HL-60/S4 treated with retinoic acid at 250 ng/mL for 4 days and 3 days (cell line): Measurements from ENCODE around the gene ALG3.
"Not testable (repeated sequence)": the region's sequence is repeated elsewhere in the genome, so short reads cannot be mapped to it uniquely, and the experiment has no call there.

Experiments used
- in situ Hi-C: fragments of 300-500 bp; cut with MboI; formaldehyde crosslinking; loops from 2 replicates; pipeline ENCODE4 v1.7.0; 2022; ENCODE audit warnings: low sequenced_read_pairs

ALG3 gene

DNA sequence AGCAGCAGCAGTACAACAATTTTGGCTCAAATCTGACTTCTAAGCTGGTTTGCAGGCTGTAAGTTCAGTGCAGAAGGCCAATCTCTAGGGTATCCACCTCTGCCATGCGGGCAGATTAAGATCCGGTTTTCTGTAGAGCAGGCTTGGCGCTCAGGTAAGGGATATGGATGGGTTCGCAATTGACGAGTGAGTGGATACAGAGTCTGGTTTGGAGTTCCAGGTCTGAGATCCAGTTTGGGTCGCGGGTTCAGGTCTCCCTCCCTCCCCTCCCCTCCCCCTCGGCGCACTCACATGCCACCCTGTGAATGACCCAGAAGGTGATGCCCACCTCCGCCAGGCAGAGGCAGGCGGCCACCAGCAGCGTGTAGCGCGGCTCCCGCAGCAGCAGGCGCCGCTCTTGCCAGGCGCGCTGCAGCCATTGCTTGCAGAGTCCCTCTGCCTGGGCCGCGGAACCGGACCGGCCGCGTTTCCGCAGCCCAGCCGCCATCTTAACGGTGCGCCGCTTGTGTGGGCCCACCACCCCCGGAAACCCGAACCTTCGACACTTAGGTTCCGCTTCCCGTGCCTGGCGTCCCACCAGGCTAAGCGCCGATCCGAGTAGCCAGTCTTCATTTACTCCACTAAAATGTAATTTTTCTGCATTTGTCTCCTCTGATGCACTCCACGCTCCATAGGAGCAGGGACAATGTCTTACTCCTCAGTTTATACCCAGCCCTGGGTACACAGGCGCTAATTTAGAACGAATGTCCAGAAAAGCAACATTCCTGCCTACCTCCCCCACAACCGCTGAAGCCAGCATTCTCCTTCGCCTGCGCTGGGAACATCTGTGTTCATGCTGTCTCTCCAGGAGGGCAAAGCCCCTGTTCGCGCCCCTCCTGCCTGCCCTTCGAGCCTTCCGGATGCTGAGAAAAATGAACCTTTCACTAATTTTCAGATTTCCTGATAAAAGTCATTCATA lies at the start of gene ALG3:
TSS of gene ALG3 (minus strand) at position 509 of the 958 bp plus-strand sequence. CDS start at position 487, 22 bp downstream.
- in situ Hi-C loops, result no loop called here

DNA sequence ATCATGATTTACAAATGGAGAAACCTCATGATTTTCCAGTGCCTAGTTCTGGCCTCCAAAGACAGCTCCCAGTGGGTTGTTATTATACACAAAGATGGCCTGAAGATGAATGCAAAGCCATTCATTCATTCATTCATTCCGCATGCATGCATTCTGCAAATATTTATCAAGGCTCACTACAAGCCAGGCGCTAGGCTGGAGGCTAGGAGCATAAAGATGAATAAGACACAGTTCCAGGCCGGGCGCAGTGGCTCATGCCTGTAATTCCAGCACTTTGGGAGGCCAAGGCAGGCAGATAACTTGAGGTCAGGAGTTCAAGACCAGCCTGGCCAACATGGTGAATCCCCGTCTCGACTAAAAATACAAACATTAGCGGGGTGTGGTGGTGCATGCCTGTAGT lies 47.9 kb upstream of the ALG3 start:
- in situ Hi-C loops, result loop anchor here (25.0 kb wide), 1 partner anchor 834 kb away; no protein-coding TSS in a partner anchor

DNA sequence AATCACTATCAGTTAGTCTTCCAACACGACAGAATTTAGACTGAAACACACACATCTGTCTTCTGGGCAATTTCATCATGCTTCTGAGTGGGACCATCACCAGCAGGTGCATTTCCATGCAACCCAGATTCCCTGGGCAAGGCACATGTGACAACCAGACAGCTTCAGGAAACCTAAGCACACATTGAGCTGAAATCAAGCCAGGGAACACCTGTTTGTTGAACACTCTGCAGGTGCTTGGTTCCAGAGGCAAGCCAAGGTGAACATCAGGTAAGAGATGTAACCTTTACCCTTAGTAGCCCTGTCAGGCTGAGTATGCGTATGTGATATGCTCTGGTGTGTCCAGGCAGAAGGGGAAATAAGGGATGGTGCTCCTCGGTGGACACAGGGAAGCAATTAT lies 47.0 kb upstream of the ALG3 start:
- in situ Hi-C loops, result loop anchor here (25.0 kb wide), 1 partner anchor 833 kb away; no protein-coding TSS in a partner anchor

DNA sequence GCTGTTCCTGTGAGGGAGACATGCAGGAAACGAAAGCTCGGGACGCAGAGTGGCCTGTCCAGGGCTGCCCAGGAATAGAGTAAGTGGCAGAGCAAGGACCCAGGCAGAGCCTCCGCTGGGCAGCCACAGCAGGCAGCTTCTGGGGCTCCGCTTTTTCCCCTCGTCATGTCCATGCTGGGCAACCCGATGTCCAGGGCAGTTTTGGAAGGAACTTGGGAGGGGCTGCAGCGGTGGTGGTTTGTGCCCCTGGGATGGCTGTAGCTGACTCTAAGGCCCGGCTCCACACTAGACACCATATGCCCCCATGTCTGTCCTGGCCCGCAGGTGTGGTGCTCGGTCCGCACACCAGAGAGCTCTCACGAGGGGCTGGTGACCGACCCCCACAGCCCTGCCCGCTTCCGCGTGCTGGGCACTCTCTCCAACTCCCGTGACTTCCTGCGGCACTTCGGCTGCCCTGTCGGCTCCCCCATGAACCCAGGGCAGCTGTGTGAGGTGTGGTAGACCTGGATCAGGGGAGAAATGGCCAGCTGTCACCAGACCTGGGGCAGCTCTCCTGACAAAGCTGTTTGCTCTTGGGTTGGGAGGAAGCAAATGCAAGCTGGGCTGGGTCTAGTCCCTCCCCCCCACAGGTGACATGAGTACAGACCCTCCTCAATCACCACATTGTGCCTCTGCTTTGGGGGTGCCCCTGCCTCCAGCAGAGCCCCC lies 43.1 kb upstream of the ALG3 start:
- in situ Hi-C loops, result loop anchor here (25.0 kb wide), 1 partner anchor 830 kb away; no protein-coding TSS in a partner anchor

DNA sequence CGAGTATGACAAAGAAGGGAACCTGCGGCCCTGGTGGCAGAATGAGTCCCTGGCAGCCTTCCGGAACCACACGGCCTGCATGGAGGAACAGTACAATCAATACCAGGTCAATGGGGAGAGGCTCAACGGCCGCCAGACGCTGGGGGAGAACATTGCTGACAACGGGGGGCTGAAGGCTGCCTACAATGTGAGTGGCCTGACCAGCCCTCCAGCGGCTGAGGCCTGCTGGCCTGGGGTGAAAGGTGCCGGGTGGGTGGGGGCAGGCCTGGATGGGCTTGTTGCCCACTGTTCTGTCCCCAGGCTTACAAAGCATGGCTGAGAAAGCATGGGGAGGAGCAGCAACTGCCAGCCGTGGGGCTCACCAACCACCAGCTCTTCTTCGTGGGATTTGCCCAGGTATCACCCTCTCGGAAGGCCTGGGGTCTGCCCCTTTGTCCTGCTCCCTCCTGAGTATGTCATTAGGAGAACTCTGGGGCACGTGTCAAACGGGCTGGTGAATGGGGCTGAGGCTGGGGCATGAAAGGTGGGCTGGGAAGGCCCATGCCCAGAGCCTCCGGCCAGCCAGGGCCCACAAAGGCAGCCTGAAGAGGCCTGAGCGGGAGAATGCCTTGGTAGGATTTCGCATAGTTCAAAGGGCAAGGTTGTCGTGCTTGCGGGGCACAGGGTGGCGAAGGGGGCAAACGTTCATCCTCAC lies 42.4 kb upstream of the ALG3 start:
- in situ Hi-C loops, result loop anchor here (25.0 kb wide), 1 partner anchor 829 kb away; no protein-coding TSS in a partner anchor

DNA sequence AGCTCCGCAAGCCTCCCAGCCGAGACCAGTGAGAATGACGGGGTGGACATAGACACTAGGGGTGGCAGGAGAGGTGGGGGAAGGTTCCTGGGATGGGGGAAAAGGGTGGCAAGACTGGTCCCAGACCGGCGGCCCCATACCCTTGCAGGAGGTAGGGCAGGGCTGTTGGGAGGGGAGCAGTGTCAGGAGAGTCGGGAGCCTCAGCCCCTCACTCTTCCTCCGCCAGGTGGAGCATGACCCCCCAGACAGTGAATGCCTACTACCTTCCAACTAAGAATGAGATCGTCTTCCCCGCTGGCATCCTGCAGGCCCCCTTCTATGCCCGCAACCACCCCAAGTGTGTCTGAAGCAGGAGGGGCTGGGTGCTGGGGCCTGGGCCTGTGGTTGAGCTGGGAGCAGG lies 41.6 kb upstream of the ALG3 start:
- in situ Hi-C loops, result loop anchor here (25.0 kb wide), 1 partner anchor 828 kb away; no protein-coding TSS in a partner anchor

DNA sequence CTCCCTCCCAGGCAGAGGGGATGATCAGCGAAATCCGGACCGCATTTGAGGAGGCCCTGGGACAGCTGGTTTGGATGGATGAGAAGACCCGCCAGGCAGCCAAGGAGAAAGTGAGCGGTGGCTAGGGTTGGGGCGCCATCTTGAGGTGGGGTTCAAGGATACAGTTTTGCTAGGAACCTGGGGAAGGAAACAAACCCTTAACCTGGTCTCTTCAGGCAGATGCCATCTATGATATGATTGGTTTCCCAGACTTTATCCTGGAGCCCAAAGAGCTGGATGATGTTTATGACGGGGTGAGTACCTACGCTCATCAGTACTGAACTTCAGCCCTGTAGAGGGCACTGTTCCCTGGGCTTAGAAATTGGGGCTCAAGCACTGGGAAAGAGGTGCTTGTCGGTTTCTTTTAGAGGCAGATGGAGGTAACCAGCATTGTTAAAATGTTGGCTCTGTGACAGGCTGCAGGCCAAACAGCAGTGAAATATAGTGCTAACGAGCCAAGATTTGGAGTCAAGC lies 40.7 kb upstream of the ALG3 start:
- in situ Hi-C loops, result loop anchor here (10.0 to 25.0 kb wide), 2 partner anchors 385 to 827 kb away; no protein-coding TSS in a partner anchor

DNA sequence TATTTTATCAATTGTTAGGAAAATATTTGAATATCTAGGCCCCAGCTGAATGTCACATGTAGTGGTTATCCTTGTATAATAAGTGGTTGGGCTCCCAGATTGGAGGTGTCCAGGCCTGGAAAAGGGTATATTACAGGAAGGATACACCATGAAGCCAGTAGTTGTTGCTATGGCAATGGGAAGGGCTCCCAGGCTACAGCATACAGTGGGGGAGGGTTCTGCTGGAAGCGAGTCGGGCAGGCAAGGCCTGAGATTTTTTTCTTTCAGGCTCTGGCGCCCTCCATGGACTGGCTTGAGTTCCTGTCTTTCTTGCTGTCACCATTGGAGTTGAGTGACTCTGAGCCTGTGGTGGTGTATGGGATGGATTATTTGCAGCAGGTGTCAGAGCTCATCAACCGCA lies 35.9 kb upstream of the ALG3 start:
- in situ Hi-C loops, result loop anchor here (10.0 to 25.0 kb wide), 2 partner anchors 380 to 822 kb away; no protein-coding TSS in a partner anchor

DNA sequence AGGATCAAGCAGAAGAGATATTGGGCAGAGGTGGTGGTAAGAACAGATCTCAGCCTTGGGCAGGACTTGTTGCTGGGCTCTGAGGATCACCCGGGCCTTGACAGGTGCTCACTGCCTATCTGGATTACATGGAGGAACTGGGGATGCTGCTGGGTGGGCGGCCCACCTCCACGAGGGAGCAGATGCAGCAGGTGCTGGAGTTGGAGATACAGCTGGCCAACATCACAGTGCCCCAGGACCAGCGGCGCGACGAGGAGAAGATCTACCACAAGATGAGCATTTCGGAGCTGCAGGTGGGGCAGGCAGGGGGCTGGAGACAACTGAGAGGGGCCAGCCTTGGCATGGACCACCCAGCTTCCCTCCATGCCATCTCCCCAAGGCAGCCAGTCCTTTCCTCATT lies 34.9 kb upstream of the ALG3 start:
- in situ Hi-C loops, result loop anchor here (10.0 to 25.0 kb wide), 2 partner anchors 379 to 821 kb away; no protein-coding TSS in a partner anchor

DNA sequence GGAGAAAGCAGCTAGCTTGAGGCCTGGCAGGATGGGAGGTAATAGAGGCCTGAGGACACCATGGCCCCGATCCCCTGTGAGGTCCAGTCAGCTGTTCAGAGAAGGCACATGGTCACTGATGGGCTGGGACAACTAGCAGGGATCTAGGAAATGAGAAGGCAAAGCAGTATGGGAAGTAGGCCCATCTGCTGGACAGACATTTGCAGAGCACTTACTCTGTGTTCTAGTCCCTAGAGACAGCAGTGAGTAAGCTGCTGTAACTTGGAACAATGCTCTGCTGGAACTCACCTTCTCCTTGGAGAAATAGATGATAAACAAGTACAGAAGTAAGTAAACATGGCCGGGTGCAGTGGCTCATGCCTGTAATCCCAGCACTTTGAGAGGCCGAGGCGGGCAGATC lies 34.2 kb upstream of the ALG3 start:
- in situ Hi-C loops, result loop anchor here (10.0 to 25.0 kb wide), 2 partner anchors 378 to 821 kb away; no protein-coding TSS in a partner anchor

DNA sequence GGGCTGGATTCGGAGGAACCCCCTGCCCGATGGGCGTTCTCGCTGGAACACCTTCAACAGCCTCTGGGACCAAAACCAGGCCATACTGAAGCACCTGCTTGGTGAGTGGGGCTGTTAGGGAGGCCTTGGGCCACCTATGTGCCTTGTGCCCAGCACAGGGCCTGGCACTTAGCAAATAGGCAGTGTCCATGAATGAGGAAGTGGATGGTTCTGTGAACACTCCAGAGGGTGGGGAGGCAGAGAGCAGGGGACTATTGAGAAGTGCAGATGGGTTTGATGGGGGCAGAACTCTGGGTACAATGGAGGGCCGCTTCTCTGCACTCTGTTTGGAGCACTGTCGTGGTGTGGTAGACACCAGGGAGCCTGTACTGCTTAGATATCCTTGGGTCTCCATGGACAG lies 28.6 kb upstream of the ALG3 start:
- in situ Hi-C loops, result loop anchor here (25.0 kb wide), 1 partner anchor 815 kb away; no protein-coding TSS in a partner anchor

DNA sequence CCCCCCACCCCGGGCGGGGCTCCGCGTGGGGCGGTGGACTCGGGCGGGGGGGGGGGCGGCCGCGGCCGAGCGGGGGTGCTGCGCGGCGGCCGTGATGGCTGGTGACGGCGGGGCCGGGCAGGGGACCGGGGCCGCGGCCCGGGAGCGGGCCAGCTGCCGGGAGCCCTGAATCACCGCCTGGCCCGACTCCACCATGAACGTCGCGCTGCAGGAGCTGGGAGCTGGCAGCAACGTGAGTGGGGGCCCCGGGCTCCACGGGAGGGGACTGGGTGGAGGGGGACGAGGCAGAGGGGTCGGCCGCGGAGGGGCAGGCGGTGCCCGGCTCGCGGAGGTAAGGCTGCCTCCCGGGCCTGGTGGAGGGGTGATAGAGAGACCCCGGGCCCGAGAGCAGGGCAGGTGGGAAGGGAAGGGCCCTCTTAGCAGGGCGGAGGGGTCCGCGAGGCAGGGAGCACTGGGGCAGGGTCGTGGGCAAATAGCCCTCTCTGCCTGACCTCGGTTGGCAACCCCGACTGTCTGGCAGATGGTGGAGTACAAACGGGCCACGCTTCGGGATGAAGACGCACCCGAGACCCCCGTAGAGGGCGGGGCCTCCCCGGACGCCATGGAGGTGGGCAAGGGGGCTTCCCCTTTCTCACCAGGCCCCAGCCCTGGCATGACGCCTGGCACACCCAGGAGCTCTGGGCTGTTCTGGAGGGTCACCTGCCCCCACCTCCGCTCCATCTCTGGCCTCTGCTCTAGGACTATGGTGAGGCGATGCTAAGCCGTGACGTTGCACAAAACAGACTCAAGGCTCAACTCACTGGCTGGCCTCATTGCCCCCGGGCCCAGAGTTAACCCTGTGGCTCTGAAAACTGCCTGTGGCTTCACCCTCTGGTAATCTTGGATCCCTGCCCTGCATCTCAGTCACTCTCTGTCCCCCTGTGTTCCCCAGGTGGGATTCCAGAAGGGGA lies 27.5 kb upstream of the ALG3 start, which contains the start of gene ECE2:
TSS of gene ECE2 (plus strand) at position 62 of the 950 bp plus-strand sequence. CDS start at position 194, 132 bp downstream.
- in situ Hi-C loops, result loop anchor here (25.0 kb wide), 1 partner anchor 814 kb away; no protein-coding TSS in a partner anchor

DNA sequence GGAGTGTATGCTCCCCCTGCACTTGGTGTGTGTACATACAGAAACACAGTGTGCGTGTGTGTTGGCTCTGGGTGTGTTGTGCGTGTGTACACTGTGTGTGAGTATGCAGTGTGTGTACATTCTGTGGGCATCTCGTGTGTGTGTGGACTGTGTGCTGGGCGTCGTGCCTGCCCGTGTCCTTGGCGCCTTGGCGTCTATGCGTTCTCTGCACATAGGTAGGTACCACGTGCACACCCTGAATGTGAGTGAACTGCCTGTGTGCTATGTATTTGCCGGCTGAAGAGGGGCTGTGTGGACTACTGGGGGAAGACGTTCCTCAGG lies 26.6 kb upstream of the ALG3 start:
- in situ Hi-C loops, result loop anchor here (25.0 kb wide), 1 partner anchor 813 kb away; no protein-coding TSS in a partner anchor

DNA sequence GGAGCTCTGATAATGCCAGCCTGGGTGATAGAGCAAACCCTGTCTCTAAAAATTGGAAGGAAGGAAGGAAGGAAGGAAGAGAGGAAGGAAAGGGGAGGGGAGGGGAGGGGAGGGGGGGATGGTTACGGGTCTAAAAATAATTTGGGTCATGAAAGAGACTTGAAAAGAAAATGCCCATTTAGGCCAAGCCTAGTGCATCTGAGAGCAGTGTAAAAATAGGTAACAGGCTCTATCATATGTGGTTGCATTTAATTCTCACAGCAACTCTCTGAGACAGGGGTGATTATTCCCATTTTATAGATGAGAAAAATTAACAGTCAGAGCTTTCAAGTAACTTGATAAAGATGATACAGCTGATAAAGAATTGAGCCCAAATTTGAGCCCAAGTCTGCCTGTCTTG lies 23.5 kb upstream of the ALG3 start:
- in situ Hi-C loops, result no loop called here

DNA sequence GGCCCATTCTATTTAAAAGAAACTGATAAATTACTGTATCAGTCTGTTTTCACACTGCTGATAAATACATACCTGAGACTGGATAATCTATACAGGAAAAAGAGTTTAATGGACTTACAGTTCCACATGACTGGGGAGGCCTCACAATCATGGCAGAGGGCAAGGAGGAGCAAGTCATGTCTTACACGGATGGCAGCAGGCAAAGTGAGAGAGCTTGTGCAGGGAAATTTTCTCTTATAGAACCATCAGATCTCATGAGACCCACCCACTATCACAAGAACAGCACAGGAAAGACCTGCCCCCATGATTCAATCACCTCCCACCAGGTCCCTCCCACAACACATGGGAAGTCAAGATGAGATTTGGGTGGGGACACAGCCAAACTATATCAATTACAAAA lies 18.5 kb upstream of the ALG3 start:
- in situ Hi-C loops, result not testable (repeated sequence)

DNA sequence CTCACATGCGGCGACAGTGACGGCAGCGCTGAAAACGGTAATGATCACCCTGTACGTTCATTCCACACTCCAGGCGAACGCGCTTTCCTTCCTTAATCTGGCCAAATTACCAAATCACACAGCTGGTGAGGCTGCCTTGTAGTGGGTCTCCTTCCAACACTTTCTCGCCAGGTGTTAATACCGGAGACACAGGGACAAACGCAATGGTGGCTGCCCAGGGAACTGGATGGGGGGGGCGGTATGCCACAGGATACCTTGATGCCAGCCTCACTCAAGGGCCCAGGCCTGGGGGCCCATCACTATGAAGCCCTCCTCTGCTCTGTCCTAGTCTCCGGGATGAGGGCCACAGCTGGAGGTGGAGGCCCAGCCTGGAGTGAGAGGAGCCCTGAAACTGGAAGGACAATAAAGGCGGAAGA lies 14.0 kb upstream of the ALG3 start:
- in situ Hi-C loops, result no loop called here

DNA sequence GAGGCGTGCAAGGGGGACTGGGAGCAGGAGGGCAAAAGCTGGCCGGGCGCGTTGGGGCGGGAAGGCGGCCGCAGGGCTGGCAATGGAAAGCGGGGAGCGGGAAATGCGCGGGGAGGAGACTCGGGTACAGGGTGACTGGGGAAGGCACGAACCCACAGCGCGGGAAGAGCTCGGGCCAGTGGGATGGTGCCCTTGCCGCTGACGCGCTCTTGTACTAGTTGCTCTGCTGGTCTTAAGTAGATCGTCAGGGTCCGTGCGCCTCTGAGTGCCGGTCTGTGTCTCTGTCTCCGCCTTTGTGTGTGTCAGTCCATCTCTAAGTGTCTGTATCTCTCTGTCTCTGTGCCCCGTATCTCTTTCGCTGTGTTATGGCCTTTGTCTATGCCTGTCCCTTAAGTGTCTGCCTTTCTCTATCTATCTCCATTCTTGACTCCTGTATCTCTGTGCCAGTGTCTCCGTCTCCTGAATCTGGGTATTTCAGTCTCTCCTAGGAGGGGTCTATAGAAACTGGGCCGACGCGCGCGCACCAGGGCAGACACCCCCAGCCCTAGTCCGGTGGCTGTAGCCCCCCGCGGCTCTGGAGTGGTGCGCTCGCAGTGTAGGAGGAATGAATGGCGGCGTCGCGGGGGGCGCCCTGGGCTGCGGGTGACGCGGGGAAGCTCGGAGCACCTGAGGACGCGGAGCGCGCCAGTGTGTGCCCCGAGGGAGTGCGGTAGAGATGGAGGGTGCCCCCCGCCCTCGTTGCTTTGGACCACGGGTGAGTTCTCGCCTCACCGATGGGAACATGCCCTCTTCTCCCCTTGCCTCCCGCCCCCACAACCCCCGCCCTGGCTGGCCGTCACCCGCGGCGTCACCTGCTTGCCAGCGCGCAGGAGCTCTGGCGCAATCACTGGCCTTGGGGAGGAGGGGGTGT lies 13.3 kb upstream of the ALG3 start:
- in situ Hi-C loops, result no loop called here

DNA sequence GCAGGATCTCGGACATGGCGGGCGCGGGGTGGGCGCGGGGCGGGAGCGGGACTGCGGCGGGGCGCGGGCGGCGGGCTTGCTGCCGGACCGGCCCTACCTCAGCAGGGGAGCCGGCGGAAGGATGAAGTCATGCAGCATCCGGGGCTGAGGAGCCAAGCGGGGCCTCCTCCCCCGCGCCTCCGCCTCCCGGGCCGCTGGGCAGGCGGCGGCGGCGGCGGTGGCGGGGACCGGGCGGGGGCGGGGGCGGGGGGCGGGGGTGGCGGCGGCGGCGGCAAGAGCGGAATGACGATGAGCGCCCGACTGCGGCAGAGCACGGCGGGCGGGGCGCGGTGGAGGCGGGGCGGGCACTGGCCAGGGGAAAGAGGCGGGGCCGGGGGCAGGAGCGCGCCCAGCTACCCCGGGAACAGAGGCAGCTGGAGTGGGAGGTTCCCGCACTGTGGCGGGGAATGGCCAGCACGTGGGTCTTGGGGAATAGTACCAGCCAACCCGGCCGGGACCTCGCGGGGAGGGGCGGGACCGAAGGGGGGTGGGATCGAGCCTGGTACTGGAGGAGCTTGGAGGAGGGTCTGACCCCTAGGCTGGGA lies 12.6 kb upstream of the ALG3 start, which contains the start of gene CAMK2N2:
TSS of gene CAMK2N2 (minus strand) at position 284 of the 584 bp plus-strand sequence. CDS start at position 16, 268 bp downstream.
- in situ Hi-C loops, result no loop called here
